ENCODE data around the gene OSTF1. TPM values are rescaled to one million over a fixed set of nuclear protein-coding genes. Genes with fewer than 3 reads are reported as not detected.

Gene OSTF1
- total and polyA plus RNA-seq, 10 of the 15 experiments (the other 5 are each of a cell fraction or from before 2014, with no cell fraction given): 36.2 to 82.4 (median 46.9) TPM

GRCh38 chr9:75083188-75083970 is 4.9 kb upstream of the OSTF1 start:
- Histone ChIP-seq H3K79me2 (ENCODE audit: control insufficient read depth, insufficient read depth, low read length) (peaks cover 5% of the 10 kb centered on the region), H3K4me1 (ENCODE audit: control insufficient read depth, insufficient read depth, low read length) (peaks cover 10% of the 10 kb centered on the region; the same call in 1 of the 2 replicates), H3K27ac (ENCODE audit: control insufficient read depth, insufficient read depth) (no peak overlapping the region), H3K9me3 (replicated peaks; ENCODE audit: control insufficient read depth, insufficient read depth, low read length) (no peaks in the 10 kb centered on the region), H3K9ac (ENCODE audit: control insufficient read depth, insufficient read depth, low read length) (no peak overlapping the region), H3K27me3 (replicated peaks in 1 of 2; ENCODE audit: control insufficient read depth in 2 of 2, insufficient read depth in 2 of 2, low read length in 1 of 2) (no peaks in the 10 kb centered on the region), H3K4me2 (ENCODE audit: control insufficient read depth, insufficient read depth) (no peak overlapping the region), H2AFZ (ENCODE audit: control insufficient read depth, low read depth, low read length) (no peak overlapping the region), H3K4me3 (no peak overlapping the region), H4K20me1 (ENCODE audit: control insufficient read depth, insufficient read depth) (no peaks in the 10 kb centered on the region), H3K36me3 (ENCODE audit: control insufficient read depth in 2 of 2, insufficient read depth in 2 of 2, low read length in 1 of 2) (no peaks in the 10 kb centered on the region)
- ATAC-seq (no peak), DNase-seq (ENCODE audit: low read depth, low spot score) (no peak), FAIRE-seq (no peak)
- ChIA-PET RAD21 (ENCODE audit: unreplicated experiment) (no interaction called here), SMC1A (ENCODE audit: uncharacterized antibody, unreplicated experiment) (interaction anchor here (0.9 to 11.0 kb wide), 4 partner anchors 9 to 312 kb away, joined by 3 to 74 read pairs (median 4); partner anchors contain the start of gene CARNMT1), CTCF (interaction anchor here (0.7 to 5.2 kb wide), 5 partner anchors 29 to 310 kb away, joined by 3 to 30 read pairs (median 4); no protein-coding TSS in a partner anchor), POLR2A (interaction anchor here (1.0 kb wide), 1 partner anchor 9 kb away, joined by 3 read pairs; no protein-coding TSS in a partner anchor)
- in situ Hi-C loops (cut with MboI): no loop called here
- 90% methylated on average over 12 of the region's 12 CpGs for WGBS (ENCODE audit: insufficient coverage, insufficient replicate concordance, low lambda C conversion rate, missing lambda C conversion rate)
- intact Hi-C loops (cut with micrococcal nuclease; ENCODE audit: unreplicated experiment): no loop called here
- no TSS peak for BruUV-seq (replicated peaks)
- TF ChIP-seq KLF5 (IDR thresholded peaks at IDR 0.05; ENCODE audit: partially characterized antibody): no peak
- TF ChIP-seq IKZF1 (conservative IDR thresholded peaks at IDR 0.05): no peak
- TF ChIP-seq CHD4 (IDR thresholded peaks at IDR 0.05): no peak
- no peak for TF ChIP-seq MXI1 (IDR thresholded peaks at IDR 0.05; ENCODE audit: low read depth, low read length)
- no peak for TF ChIP-seq NR2C2 (IDR thresholded peaks at IDR 0.05; ENCODE audit: borderline replicate concordance, control insufficient read depth, insufficient read length, low read depth)
- no peak for TF ChIP-seq ETV6 (conservative IDR thresholded peaks at IDR 0.05 in 1 of 2, IDR thresholded peaks at IDR 0.05 in 1 of 2; ENCODE audit: borderline replicate concordance in 1 of 2, low read depth in 1 of 2)
- TF ChIP-seq SP1 (IDR thresholded peaks at IDR 0.05; ENCODE audit: low read depth, low read length): no peak
- no peak for TF ChIP-seq HSF1 (IDR thresholded peaks at IDR 0.05; ENCODE audit: low read depth, low read length)
- no peak for TF ChIP-seq WRNIP1 (IDR thresholded peaks at IDR 0.05; ENCODE audit: borderline replicate concordance, low read depth, low read length)
- no peak for TF ChIP-seq ZNF687 (IDR thresholded peaks at IDR 0.05)
- no peak for TF ChIP-seq ZBTB40 (IDR thresholded peaks at IDR 0.05; ENCODE audit: borderline replicate concordance)

Measured in GM12878 (cell line).